GM21717 (cell line): Measurements from ENCODE around the gene DYNC1I1.
"Not testable (repeated sequence)": the region's sequence is repeated elsewhere in the genome, so short reads cannot be mapped to it uniquely, and the experiment has no call there.

Experiments
- ATAC-seq: cut with Tn5 transposase; IDR thresholded peaks from one replicate; pipeline ENCODE4 v1.9.1; 2021; ENCODE audit warnings: mild to moderate bottlenecking, moderate library complexity; ENCODE audit not compliant: unreplicated experiment

DYNC1I1 gene

GRCh38 chr7:95906851-95907250, 134.5 kb downstream of the DYNC1I1 start:
- ATAC-seq: no peak

- no peak for ATAC-seq
Observed at GRCh38 chr7:95907337-95907736, 135.0 kb downstream of the DYNC1I1 start.

- no peak for ATAC-seq
Observed at GRCh38 chr7:95908499-95908898, 136.1 kb downstream of the DYNC1I1 start.

GRCh38 chr7:95910341-95910740, 138.0 kb downstream of the DYNC1I1 start:
- ATAC-seq: no peak

- ATAC-seq: no peak
Observed at GRCh38 chr7:95915731-95916130, 143.4 kb downstream of the DYNC1I1 start.

- peak; percentile 78 for ATAC-seq
Observed at GRCh38 chr7:95916573-95917297, 144.4 kb downstream of the DYNC1I1 start.

- ATAC-seq: no peak
Observed at GRCh38 chr7:95917634-95918033, 145.3 kb downstream of the DYNC1I1 start.

GRCh38 chr7:95919556-95919955, 147.2 kb downstream of the DYNC1I1 start:
- ATAC-seq: no peak

- no peak for ATAC-seq
Observed at GRCh38 chr7:95921543-95921942, 149.2 kb downstream of the DYNC1I1 start.

GRCh38 chr7:95922191-95922590, 149.8 kb downstream of the DYNC1I1 start:
- no peak for ATAC-seq

GRCh38 chr7:95925236-95925635, 152.9 kb downstream of the DYNC1I1 start:
- no peak for ATAC-seq

GRCh38 chr7:95925971-95926370, 153.6 kb downstream of the DYNC1I1 start:
- no peak for ATAC-seq

GRCh38 chr7:95927756-95928155, 155.4 kb downstream of the DYNC1I1 start:
- ATAC-seq: no peak

- ATAC-seq: no peak
Observed at GRCh38 chr7:95929710-95930280, 157.4 kb downstream of the DYNC1I1 start.

GRCh38 chr7:95931460-95932232, 159.3 kb downstream of the DYNC1I1 start:
- no peak for ATAC-seq

GRCh38 chr7:95933618-95934017, 161.3 kb downstream of the DYNC1I1 start:
- ATAC-seq: no peak

GRCh38 chr7:95944867-95945266, 172.5 kb downstream of the DYNC1I1 start:
- ATAC-seq: not testable (repeated sequence)

- no peak for ATAC-seq
Observed at GRCh38 chr7:95950698-95951097, 178.3 kb downstream of the DYNC1I1 start.

- ATAC-seq: no peak
Observed at GRCh38 chr7:95951531-95951930, 179.2 kb downstream of the DYNC1I1 start.

- ATAC-seq: no peak
Observed at GRCh38 chr7:95951997-95952795, 179.8 kb downstream of the DYNC1I1 start.

GRCh38 chr7:95952851-95953250, 180.5 kb downstream of the DYNC1I1 start:
- no peak for ATAC-seq
